Thyroid gland (tissue), 4 donors: ENCODE data around the gene L1CAM. TPM values are rescaled to one million over a fixed set of nuclear protein-coding genes. Genes with fewer than 3 reads are reported as not detected.

ENCODE experiments used
- DNase-seq, 2 donors: peaks; one replicate each; pipeline ENCODE4 v3.0.0-alpha.2; 2019
- H3K27ac ChIP-seq, 3 donors: fragments of 200-600 bp; sonication (generic); 1 replicate in 2 of 3; 2 replicates in 1 of 3; pipeline ENCODE4 v1.5.1; 2016 to 2019; ENCODE audit warnings: mild to moderate bottlenecking in 1 of 3, moderate library complexity in 1 of 3
- H3K27me3 ChIP-seq: fragments of 200-600 bp; sonication (generic); one replicate; pipeline ENCODE4 v1.5.1; 2019
- H3K36me3 ChIP-seq, 2 donors: fragments of 200-600 bp; sonication (generic); one replicate each; pipeline ENCODE4 v1.5.1; 2016 to 2019
- H3K4me1 ChIP-seq, 2 donors: fragments of 200-600 bp; sonication (generic); one replicate each; pipeline ENCODE4 v1.5.1; 2017 to 2019
- H3K4me3 ChIP-seq, 3 donors: fragments of 200-600 bp; sonication (generic); replicated peaks in 1 of 3; 1 replicate in 2 of 3; 2 replicates in 1 of 3; pipeline ENCODE4 v1.5.1; 2016; ENCODE audit warnings: mild to moderate bottlenecking in 1 of 3
- H3K9me3 ChIP-seq: fragments of 200-600 bp; sonication (generic); one replicate; pipeline ENCODE4 v1.5.1; 2017
- POLR2A ChIP-seq, 2 donors: fragments of 450-650 bp; IDR thresholded peaks; one replicate each; pipeline ENCODE4 v1.6.1; 2017; ENCODE audit warnings: antibody characterized with exemption in 2 of 2, mild to moderate bottlenecking in 2 of 2, moderate library complexity in 1 of 2
- WGBS, 2 donors: methylation state at CpG; one replicate each; pipeline ENCODE4 v1.1.5; 2017; 5-methylcytosine and 5-hydroxymethylcytosine counted together
- intact Hi-C: fragments of 100-400 bp; cut with DNase I; formaldehyde crosslinking; loops from one replicate; pipeline ENCODE4 v1.15.1; 2023
- total RNA-seq, 4 donors: library from RNA; depleted of rRNA; stranded (reverse); fragments of >200 nt; gene quantifications; one replicate each; pipeline ENCODE4 v1.2.3, GENCODE V29; 2016
- TF ChIP-seq, protein P1 (sequence below), 6 experiments: fragments of 200-600 bp in 3 of 6; fragments of 450-650 bp in 3 of 6; sonication (generic) in 3 of 6; IDR thresholded peaks; one replicate each; pipeline ENCODE4 v1.5.1; 2016 to 2019; ENCODE audit warnings: antibody characterized with exemption in 6 of 6, mild to moderate bottlenecking in 2 of 6, inconsistent platforms in 1 of 6, moderate library complexity in 1 of 6

L1CAM gene
- total RNA-seq, 4 donors from 2014 or later, result 0.45 to 2.2 (median 0.75) TPM

DNA sequence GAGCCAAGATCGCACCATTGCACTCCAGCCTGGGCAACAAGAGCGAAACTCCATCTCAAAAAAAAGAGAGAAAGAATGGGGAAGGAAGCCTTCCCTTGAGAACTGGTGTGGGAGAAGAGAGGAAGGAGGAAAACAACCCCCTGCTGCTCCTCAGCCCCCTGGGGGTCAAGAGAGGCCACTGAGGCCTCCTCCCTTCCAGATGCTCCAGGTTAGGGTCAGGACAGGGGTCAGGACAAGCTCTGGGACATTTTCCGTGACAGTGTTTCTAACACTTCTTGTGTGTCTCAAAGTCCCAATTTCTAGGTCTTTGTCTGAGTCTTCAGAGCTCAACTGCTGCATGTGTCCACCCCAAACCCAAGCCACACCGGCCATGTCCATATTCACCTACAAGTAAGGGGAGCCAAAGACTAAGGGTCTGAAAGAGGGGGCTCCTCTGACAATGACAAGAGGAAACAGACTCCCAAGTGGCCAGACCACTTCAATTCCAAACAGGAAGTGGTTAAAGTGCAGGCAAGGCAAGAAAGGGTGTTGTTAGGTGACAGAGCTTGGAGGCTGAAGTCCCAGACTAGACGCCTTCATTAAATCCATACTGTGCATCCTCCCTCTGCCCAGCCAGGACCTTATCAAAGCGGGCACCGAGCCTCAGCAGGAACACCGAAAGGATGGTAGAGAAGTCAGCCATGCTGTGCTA is 8.3 kb downstream of the L1CAM start:
- H3K27ac ChIP-seq, result no peak overlapping the region
- peaks cover 2% of the 10 kb centered on the region for H3K27me3 ChIP-seq
- no peak for TF ChIP-seq POLR2A (IDR thresholded peaks at IDR 0.05)
- TF ChIP-seq, protein P1, sequence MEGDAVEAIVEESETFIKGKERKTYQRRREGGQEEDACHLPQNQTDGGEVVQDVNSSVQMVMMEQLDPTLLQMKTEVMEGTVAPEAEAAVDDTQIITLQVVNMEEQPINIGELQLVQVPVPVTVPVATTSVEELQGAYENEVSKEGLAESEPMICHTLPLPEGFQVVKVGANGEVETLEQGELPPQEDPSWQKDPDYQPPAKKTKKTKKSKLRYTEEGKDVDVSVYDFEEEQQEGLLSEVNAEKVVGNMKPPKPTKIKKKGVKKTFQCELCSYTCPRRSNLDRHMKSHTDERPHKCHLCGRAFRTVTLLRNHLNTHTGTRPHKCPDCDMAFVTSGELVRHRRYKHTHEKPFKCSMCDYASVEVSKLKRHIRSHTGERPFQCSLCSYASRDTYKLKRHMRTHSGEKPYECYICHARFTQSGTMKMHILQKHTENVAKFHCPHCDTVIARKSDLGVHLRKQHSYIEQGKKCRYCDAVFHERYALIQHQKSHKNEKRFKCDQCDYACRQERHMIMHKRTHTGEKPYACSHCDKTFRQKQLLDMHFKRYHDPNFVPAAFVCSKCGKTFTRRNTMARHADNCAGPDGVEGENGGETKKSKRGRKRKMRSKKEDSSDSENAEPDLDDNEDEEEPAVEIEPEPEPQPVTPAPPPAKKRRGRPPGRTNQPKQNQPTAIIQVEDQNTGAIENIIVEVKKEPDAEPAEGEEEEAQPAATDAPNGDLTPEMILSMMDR (IDR thresholded peaks at IDR 0.05), result no peak
- intact Hi-C loops, result loop anchor here (10.0 kb wide), 1 partner anchor 57 kb away; the partner anchor contains the start of gene NAA10
- no peak overlapping the region for H3K4me3 ChIP-seq
- no peaks in the 10 kb centered on the region for H3K4me1 ChIP-seq
- H3K36me3 ChIP-seq, result no peaks in the 10 kb centered on the region
- H3K9me3 ChIP-seq, result no peaks in the 10 kb centered on the region
- 72 to 82% methylated on average over 3 to 5 of the region's 8 CpGs for WGBS, 2 donors
- no peak for DNase-seq

DNA sequence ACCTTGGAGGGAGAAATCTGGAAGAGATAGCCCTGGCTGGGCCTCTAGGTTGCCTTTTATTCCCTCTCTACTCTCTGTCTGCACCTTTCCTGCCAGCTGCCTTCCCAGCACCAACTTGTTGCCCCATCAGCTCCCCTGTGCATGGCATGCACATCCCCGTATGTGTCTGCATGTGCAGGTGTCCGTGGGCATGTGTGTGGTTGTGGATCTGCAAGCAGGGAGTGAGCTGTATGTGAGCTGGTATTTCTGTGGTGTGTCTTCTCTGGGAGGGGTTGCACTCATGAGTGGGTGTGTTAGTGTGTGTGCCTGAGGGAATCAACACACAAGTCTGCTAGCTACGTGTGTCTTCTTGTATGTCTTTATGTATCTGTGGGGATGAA is 9.9 kb downstream of the L1CAM start:
- H3K27ac ChIP-seq, result no peak overlapping the region
- 47 to 79% methylated on average over 2 to 3 of the region's 3 CpGs for WGBS, 2 donors
- H3K4me3 ChIP-seq, result no peak overlapping the region
- no peaks in the 10 kb centered on the region for H3K27me3 ChIP-seq
- no peaks in the 10 kb centered on the region for H3K9me3 ChIP-seq
- H3K4me1 ChIP-seq, result no peaks in the 10 kb centered on the region
- DNase-seq, result no peak
- no peaks in the 10 kb centered on the region for H3K36me3 ChIP-seq
- intact Hi-C loops, result loop anchor here (10.0 kb wide), 1 partner anchor 59 kb away; the partner anchor contains the start of gene NAA10
- TF ChIP-seq, protein P1 (IDR thresholded peaks at IDR 0.05), result no peak
- TF ChIP-seq POLR2A (IDR thresholded peaks at IDR 0.05), result no peak

DNA sequence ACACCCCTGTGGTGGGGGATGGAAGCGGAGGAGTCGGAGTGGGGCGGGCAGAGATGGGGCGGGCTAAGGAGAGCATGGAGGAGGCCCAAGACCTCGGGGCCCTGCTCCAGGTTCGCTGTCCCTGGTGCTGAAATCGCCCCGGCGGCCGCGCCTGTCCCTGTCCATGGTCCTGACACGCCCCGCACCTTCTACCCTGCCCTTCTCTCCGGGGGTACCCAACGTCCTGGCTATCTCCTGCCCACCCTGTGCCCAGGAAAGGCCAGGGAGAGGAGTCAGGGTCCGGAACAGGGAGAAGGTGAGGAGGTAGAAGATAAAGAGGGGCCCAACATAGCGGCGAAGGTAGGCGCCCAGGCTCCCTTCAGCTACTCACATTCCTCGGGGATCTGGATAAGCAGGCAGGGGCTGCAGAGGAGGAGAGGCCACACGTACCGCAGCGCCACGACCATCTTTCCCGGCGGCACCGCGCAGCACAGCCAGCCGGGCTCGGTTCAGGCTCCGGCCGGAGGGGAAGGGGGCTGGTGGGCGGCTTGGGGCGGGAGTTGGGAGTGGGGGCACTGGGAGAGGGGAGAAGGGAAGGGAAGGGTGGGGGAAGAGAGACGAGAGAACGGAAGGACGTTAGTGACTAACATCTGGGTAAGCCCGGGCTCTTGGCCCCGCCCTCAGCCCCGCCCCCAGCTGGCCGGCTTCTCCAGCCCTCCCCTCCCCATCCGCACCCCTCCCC is 10.4 kb downstream of the L1CAM start:
- intact Hi-C loops, result loop anchor here (10.0 kb wide), 1 partner anchor 59 kb away; the partner anchor contains the start of gene NAA10
- 1 to 7% methylated on average over 3 to 15 of the region's 42 CpGs for WGBS, 2 donors
- no peaks in the 10 kb centered on the region for H3K36me3 ChIP-seq
- peak; percentile 44 to 49 for DNase-seq
- TF ChIP-seq POLR2A (IDR thresholded peaks at IDR 0.05), result no peak
- TF ChIP-seq, protein P1 (IDR thresholded peaks at IDR 0.05), result no peak
- H3K27me3 ChIP-seq, result no peaks in the 10 kb centered on the region
- H3K9me3 ChIP-seq, result no peaks in the 10 kb centered on the region
- no peak overlapping the region for H3K4me3 ChIP-seq
- no peak overlapping the region for H3K27ac ChIP-seq
- no peaks in the 10 kb centered on the region for H3K4me1 ChIP-seq

DNA sequence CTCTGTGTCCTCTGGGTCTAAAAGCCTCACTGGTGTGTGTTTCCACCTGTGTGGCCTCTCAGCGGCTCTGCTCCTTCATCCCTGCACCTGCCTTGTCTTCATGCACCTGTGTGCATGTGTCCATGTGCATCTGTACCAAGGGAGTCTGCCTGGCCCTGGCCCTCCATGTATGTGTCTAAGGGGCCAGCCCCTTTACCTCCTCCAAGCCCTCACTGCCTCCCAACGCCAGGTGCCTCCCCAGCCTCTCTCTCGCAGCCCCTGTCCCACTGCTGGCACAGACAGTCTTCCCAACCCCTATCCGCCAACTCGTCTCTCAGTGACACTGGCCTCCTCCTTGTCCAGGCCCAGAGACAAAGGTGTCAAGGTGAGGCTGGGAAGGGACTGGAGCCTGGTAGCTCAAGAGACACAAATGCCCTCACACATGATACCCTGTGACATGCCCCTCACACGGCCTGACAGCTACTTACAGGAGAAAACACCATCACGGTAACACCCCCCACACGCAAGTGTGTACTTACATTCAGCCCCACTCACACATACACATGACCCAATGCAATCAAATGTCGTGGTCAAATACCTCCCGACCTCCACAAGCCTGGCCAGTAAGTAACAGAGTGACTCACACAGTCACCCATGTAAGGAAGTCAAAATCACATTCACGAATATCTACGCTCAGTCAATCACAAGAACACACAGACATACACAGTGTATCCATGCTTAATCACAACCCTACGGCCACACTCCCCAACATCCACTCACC is 11.4 kb downstream of the L1CAM start:
- H3K4me3 ChIP-seq, result no peak overlapping the region
- H3K27ac ChIP-seq, result no peak overlapping the region
- H3K36me3 ChIP-seq, result no peaks in the 10 kb centered on the region
- H3K27me3 ChIP-seq, result no peaks in the 10 kb centered on the region
- H3K4me1 ChIP-seq, result no peaks in the 10 kb centered on the region
- intact Hi-C loops, result loop anchor here (10.0 kb wide), 1 partner anchor 60 kb away; the partner anchor contains the start of gene NAA10
- no peaks in the 10 kb centered on the region for H3K9me3 ChIP-seq
- DNase-seq, result no peak
- 81 to 91% methylated on average over 11 to 12 of the region's 13 CpGs for WGBS, 2 donors
- TF ChIP-seq, protein P1 (IDR thresholded peaks at IDR 0.05), result no peak
- TF ChIP-seq POLR2A (IDR thresholded peaks at IDR 0.05), result no peak
